Suprapubic skin (tissue), 4 donors: ENCODE data around the gene PARD3B. TPM values are rescaled to one million over a fixed set of nuclear protein-coding genes. Genes with fewer than 3 reads are reported as not detected.

Source experiments
- DNase-seq, 2 donors: peaks; one replicate each; pipeline ENCODE4 v3.0.0-alpha.2; 2019; ENCODE audit warnings: low spot score in 2 of 2
- H3K27ac ChIP-seq: fragments of 200-600 bp; sonication (generic); one replicate; pipeline ENCODE4 v1.5.1; 2019
- H3K27me3 ChIP-seq: fragments of 200-600 bp; sonication (generic); one replicate; pipeline ENCODE4 v1.5.1; 2019
- H3K36me3 ChIP-seq: fragments of 200-600 bp; sonication (generic); one replicate; pipeline ENCODE4 v1.5.1; 2019
- H3K4me1 ChIP-seq: fragments of 200-600 bp; sonication (generic); one replicate; pipeline ENCODE4 v1.5.1; 2019
- H3K4me3 ChIP-seq: fragments of 200-600 bp; sonication (generic); one replicate; pipeline ENCODE4 v1.5.1; 2019; ENCODE audit warnings: mild to moderate bottlenecking
- H3K9me3 ChIP-seq: fragments of 200-600 bp; sonication (generic); one replicate; pipeline ENCODE4 v1.5.1; 2019
- CTCF ChIP-seq, 2 donors: fragments of 200-600 bp in 1 of 2; fragments of 450-650 bp in 1 of 2; sonication (generic) in 1 of 2; IDR thresholded peaks; one replicate each; pipeline ENCODE4 v1.5.1; 2016 to 2019; ENCODE audit warnings: antibody characterized with exemption in 2 of 2, mild to moderate bottlenecking in 1 of 2, moderate library complexity in 1 of 2
- EP300 ChIP-seq: sonication (generic); formaldehyde crosslinking; IDR thresholded peaks from one replicate; pipeline ENCODE4 v1.6.1; 2017; ENCODE audit warnings: antibody characterized with exemption
- POLR2A ChIP-seq, 2 donors: fragments of 450-650 bp; IDR thresholded peaks; one replicate each; pipeline ENCODE4 v1.6.1; 2017; ENCODE audit warnings: antibody characterized with exemption in 2 of 2, mild to moderate bottlenecking in 2 of 2, moderate library complexity in 2 of 2
- POLR2AphosphoS5 ChIP-seq, 3 donors: sonication (generic); formaldehyde crosslinking; IDR thresholded peaks; one replicate each; pipeline ENCODE4 v1.6.1; 2017; ENCODE audit warnings: antibody characterized with exemption in 3 of 3
- WGBS: methylation state at CpG from one replicate; pipeline ENCODE4 v1.1.5; 2018; 5-methylcytosine and 5-hydroxymethylcytosine counted together
- total RNA-seq, 4 donors: library from RNA; depleted of rRNA; stranded (reverse); fragments of >200 nt; gene quantifications; one replicate each; pipeline ENCODE4 v1.1.0, GENCODE V29; 2016

PARD3B gene
- total RNA-seq, 4 donors from 2014 or later, result 12.5 to 18.9 (median 15.5) TPM

- no peak for TF ChIP-seq POLR2A (IDR thresholded peaks at IDR 0.05)
- no peak for TF ChIP-seq CTCF (IDR thresholded peaks at IDR 0.05)
- TF ChIP-seq EP300, result no peak
- TF ChIP-seq POLR2AphosphoS5 (IDR thresholded peaks at IDR 0.05), result no peak
- WGBS, result 92% methylated on average over 5 of the region's 5 CpGs
- H3K4me3 ChIP-seq, result no peak overlapping the region
- no peaks in the 10 kb centered on the region for H3K27me3 ChIP-seq
- peaks cover 14% of the 10 kb centered on the region for H3K4me1 ChIP-seq
- H3K36me3 ChIP-seq, result no peaks in the 10 kb centered on the region
- no peak for DNase-seq
- H3K27ac ChIP-seq, result no peak overlapping the region
- H3K9me3 ChIP-seq, result no peaks in the 10 kb centered on the region
Measured at GRCh38 chr2:204611017-204611631, 65.8 kb downstream of the PARD3B start.

- Histone ChIP-seq H3K36me3 (no peaks in the 10 kb centered on the region), H3K27ac (no peak overlapping the region), H3K27me3 (no peaks in the 10 kb centered on the region), H3K4me3 (no peak overlapping the region), H3K9me3 (no peaks in the 10 kb centered on the region), H3K4me1 (peaks cover 14% of the 10 kb centered on the region)
- TF ChIP-seq POLR2AphosphoS5 (IDR thresholded peaks at IDR 0.05) (no peak), EP300 (no peak), POLR2A (IDR thresholded peaks at IDR 0.05) (no peak), CTCF (IDR thresholded peaks at IDR 0.05) (no peak)
- 95% methylated on average over 2 of the region's 2 CpGs for WGBS
- no peak for DNase-seq
Measured at GRCh38 chr2:204611764-204612163, 66.5 kb downstream of the PARD3B start.

GRCh38 chr2:204613635-204614034 lies 68.4 kb downstream of the PARD3B start:
- WGBS, result 88% methylated on average over 1 of the region's 1 CpG

GRCh38 chr2:204615456-204615855 lies 70.2 kb downstream of the PARD3B start:
- H3K27me3 ChIP-seq, result no peaks in the 10 kb centered on the region
- H3K4me1 ChIP-seq, result no peaks in the 10 kb centered on the region
- H3K4me3 ChIP-seq, result no peak overlapping the region
- no peak for DNase-seq
- H3K27ac ChIP-seq, result no peak overlapping the region
- 88% methylated on average over 4 of the region's 4 CpGs for WGBS
- H3K36me3 ChIP-seq, result no peaks in the 10 kb centered on the region
- TF ChIP-seq POLR2AphosphoS5 (IDR thresholded peaks at IDR 0.05) (no peak), CTCF (IDR thresholded peaks at IDR 0.05) (no peak)
- no peaks in the 10 kb centered on the region for H3K9me3 ChIP-seq

More at GRCh38 chr2:204613635-204614034, 68.4 kb downstream of the PARD3B start:
- Histone ChIP-seq H3K4me1 (peaks cover 3% of the 10 kb centered on the region), H3K36me3 (no peaks in the 10 kb centered on the region), H3K27me3 (no peaks in the 10 kb centered on the region), H3K27ac (no peak overlapping the region), H3K9me3 (no peaks in the 10 kb centered on the region), H3K4me3 (no peak overlapping the region)
- no peak for TF ChIP-seq CTCF (IDR thresholded peaks at IDR 0.05)
- TF ChIP-seq EP300, result no peak
- TF ChIP-seq POLR2AphosphoS5 (IDR thresholded peaks at IDR 0.05), result no peak
- no peak for TF ChIP-seq POLR2A (IDR thresholded peaks at IDR 0.05)
- no peak for DNase-seq

GRCh38 chr2:204625135-204625534 lies 79.9 kb downstream of the PARD3B start:
- no peak for TF ChIP-seq POLR2A (IDR thresholded peaks at IDR 0.05)
- TF ChIP-seq EP300, result no peak
- TF ChIP-seq CTCF (IDR thresholded peaks at IDR 0.05), result no peak
- no peak for TF ChIP-seq POLR2AphosphoS5 (IDR thresholded peaks at IDR 0.05)
- Histone ChIP-seq H3K27ac (no peak overlapping the region), H3K36me3 (no peaks in the 10 kb centered on the region), H3K9me3 (no peaks in the 10 kb centered on the region), H3K4me3 (no peak overlapping the region), H3K27me3 (no peaks in the 10 kb centered on the region), H3K4me1 (peaks cover 5% of the 10 kb centered on the region)
- DNase-seq, result no peak
- WGBS, result 71% methylated on average over 2 of the region's 2 CpGs
